ENCODE data around the gene KASH5.

Gene KASH5

GRCh38 chr19:49453013-49453756, 65.1 kb downstream of the KASH5 start, which contains the start of gene ALDH16A1 (continued):
- TF ChIP-seq ZNF433 (tag by site-specific recombination; IDR thresholded peaks at IDR 0.05; ENCODE audit: low read depth) (no peak), ZNF621 (tag by site-specific recombination; IDR thresholded peaks at IDR 0.05) (no peak), ZBTB10 (tag by site-specific recombination; IDR thresholded peaks at IDR 0.05) (peak; percentile 97), PRDM1 (tag by site-specific recombination; IDR thresholded peaks at IDR 0.05) (no peak), ZXDB (tag by site-specific recombination; IDR thresholded peaks at IDR 0.05) (peak; percentile 86), ZBTB11 (tag by site-specific recombination; conservative IDR thresholded peaks at IDR 0.05; ENCODE audit: low read depth) (peak; percentile 63), SP2 (tag by site-specific recombination; IDR thresholded peaks at IDR 0.05) (peak; percentile 81), PBX3 (CRISPR knock-in tag; IDR thresholded peaks at IDR 0.05) (no peak), ZNF664 (tag by site-specific recombination; IDR thresholded peaks at IDR 0.05) (no peak), ZNF341 (tag by site-specific recombination; IDR thresholded peaks at IDR 0.05; ENCODE audit: low read depth) (peak; percentile 76), ZNF768 (tag by site-specific recombination; IDR thresholded peaks at IDR 0.05) (no peak), BCL6B (tag by site-specific recombination; IDR thresholded peaks at IDR 0.05) (no peak), ZNF18 (tag by site-specific recombination; IDR thresholded peaks at IDR 0.05) (no peak), ZFP41 (tag by site-specific recombination; IDR thresholded peaks at IDR 0.05; ENCODE audit: borderline replicate concordance) (no peak), GFI1B (tag by site-specific recombination; IDR thresholded peaks at IDR 0.05) (no peak), GLI2 (tag by site-specific recombination; IDR thresholded peaks at IDR 0.05; ENCODE audit: borderline replicate concordance, low read depth) (no peak), ZNF416 (tag by site-specific recombination; IDR thresholded peaks at IDR 0.05) (no peak), ZNF350 (tag by site-specific recombination; IDR thresholded peaks at IDR 0.05) (no peak), KLF10 (tag by site-specific recombination; IDR thresholded peaks at IDR 0.05) (no peak), ZNF701 (tag by site-specific recombination; IDR thresholded peaks at IDR 0.05) (no peak), KLF8 (tag by site-specific recombination; IDR thresholded peaks at IDR 0.05) (no peak), ZSCAN16 (tag by site-specific recombination; IDR thresholded peaks at IDR 0.05) (no peak), ZNF2 (tag by site-specific recombination; IDR thresholded peaks at IDR 0.05) (no peak), HOXC10 (CRISPR knock-in tag; IDR thresholded peaks at IDR 0.05) (no peak), ZNF16 (tag by site-specific recombination; IDR thresholded peaks at IDR 0.05; ENCODE audit: low read depth) (no peak), ZEB2 (tag by site-specific recombination; IDR thresholded peaks at IDR 0.05) (peak; percentile 83), ZBTB7A (tag by site-specific recombination; IDR thresholded peaks at IDR 0.05; ENCODE audit: low read depth) (no peak), SP3 (tag by site-specific recombination; IDR thresholded peaks at IDR 0.05) (peak; percentile 88), KLF9 (tag by site-specific recombination; IDR thresholded peaks at IDR 0.05; ENCODE audit: low read depth) (peak; percentile 94), ZBTB48 (tag by site-specific recombination; IDR thresholded peaks at IDR 0.05) (peak; percentile 74; the same call in 1 of the 2 replicates), TRIM28 (IDR thresholded peaks at IDR 0.05; ENCODE audit: borderline replicate concordance, low read length) (no peak), ZNF174 (tag by site-specific recombination; IDR thresholded peaks at IDR 0.05) (no peak)

Data from HEK293 (cell line).